NK-92 treated with Interleukin-12 subunit alpha and Interleukin-12 subunit beta, amount 100 ng/mL, for 24 hours (cell line): ENCODE measurements around the gene MUL1.

Experiments used
- DNase-seq: peaks from one replicate; lab custom pipeline; 2025; lab: John Stamatoyannopoulos, UW

Gene MUL1

GRCh38 chr1:20470194-20470593 is 37.8 kb downstream of the MUL1 start:
- DNase-seq = no peak

DNA sequence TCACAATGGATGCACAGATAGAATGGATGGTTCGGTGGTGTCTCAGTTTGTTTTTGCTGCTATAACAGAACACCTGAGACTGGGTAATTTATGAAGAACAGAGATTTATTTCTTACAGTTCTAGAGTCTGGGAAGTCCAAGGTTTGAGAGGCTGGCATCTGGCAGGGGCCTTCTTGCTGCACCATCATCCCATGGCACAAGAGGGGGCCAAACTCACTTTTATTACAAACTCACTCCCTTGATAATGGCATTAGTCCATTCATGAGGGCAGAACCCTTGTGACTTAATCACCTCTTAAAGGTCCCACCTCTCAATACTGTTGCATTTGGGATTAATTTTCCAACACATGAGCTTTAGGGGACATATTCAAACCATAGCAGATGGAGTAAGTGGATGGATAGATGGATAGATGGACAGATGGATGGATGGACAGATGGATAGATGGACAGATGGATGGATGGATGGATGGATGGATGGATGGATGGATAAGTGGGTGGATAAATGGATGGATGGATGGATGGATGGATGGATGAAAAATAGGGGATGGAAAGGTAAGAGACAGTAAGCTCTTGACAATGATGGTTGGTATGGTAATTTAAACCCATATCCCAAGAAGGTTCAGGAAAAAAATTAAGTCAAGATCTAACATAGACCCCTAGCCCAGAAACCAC is 38.4 kb downstream of the MUL1 start:
- DNase-seq = no peak

GRCh38 chr1:20466273-20466672 is 41.7 kb downstream of the MUL1 start:
- peak; percentile 68 for DNase-seq

DNA sequence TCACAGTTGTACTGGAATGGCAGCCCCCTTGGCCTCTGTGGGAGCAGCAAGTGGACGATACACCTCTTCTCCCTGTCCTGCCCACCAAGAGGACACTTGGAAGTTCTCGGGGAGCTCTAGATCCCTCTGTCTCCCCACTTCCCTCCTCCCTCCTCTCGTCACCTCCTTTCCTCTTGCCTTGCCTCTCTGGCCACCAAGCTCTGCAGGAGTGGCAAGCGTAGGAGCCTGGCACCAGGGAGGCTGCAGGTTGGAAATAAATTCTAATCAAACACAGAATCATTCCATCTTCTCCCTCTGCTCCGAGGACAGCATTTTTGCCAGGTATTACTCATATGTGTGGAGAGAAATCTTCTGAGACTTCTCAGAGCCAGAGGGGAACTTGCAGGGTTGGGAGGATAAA is 42.8 kb downstream of the MUL1 start:
- no peak for DNase-seq

DNA sequence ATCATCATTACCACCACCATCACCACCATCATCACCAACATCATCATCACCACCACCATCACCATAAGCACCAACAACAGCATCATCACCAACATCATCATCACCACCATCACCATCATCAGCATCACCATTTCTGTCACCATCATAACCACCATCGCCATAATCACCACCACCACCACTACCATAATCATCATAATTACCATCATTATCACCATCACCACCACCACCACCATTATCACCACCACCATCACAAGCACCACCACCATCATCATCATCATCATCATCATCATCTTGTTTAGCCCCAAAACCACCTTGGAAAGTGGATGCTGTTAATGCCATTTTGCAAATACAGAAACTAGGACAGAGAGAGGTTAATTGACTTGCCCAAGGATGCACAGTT is 44.4 kb downstream of the MUL1 start:
- DNase-seq = no peak

GRCh38 chr1:20462397-20462796 is 45.6 kb downstream of the MUL1 start:
- no peak for DNase-seq

DNA sequence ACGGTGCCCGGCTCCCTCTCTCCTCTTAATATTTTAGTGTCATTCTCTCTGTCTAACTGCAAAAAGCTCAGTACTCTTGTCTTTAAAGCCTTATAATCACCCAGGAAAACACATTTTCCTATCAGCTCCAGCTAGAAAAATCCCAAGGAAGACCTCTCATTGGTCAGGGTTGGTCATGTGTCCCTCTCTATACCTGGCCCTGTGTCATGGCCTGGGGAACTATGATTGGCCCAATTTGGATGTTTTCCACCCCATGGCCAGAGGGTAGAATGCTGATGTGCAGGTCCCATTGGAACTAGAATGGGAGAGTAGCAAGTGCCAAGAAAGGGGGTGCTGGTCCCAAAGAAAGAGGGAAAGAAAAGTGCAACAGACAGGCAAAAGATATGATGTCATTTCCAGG is 49.2 kb downstream of the MUL1 start:
- no peak for DNase-seq

- no peak for DNase-seq
These were observed 53.9 kb downstream of the MUL1 start for GRCh38 chr1:20454004-20454403.

- no peak for DNase-seq
These were observed 58.1 kb downstream of the MUL1 start for GRCh38 chr1:20449735-20450311.
